HG02642 (cell line): Measurements from ENCODE around the gene CLPSL2.

Source experiments
- ATAC-seq: cut with Tn5 transposase; IDR thresholded peaks from one replicate; pipeline ENCODE4 v1.9.1; 2021; ENCODE audit warnings: mild to moderate bottlenecking; ENCODE audit not compliant: unreplicated experiment, poor library complexity

Gene CLPSL2

DNA sequence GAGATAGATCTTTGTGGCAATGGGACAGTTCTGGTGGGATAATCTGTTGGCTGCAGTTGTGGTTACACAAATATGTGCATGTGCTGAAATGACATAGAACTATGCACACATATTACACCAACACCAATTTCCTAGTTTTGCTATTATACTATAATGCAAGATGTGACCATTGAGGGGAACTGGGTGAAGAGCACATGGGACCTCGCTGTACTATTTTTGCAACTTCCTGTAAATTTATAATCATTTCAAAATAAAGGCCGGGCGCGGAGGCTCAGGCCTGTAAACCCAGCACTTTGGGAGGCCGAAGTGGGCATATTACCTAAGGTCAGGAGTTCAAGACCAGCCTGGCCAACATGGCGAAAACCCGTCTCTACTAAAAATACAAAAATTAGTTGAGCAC lies 30.9 kb upstream of the CLPSL2 start:
- no peak for ATAC-seq

DNA sequence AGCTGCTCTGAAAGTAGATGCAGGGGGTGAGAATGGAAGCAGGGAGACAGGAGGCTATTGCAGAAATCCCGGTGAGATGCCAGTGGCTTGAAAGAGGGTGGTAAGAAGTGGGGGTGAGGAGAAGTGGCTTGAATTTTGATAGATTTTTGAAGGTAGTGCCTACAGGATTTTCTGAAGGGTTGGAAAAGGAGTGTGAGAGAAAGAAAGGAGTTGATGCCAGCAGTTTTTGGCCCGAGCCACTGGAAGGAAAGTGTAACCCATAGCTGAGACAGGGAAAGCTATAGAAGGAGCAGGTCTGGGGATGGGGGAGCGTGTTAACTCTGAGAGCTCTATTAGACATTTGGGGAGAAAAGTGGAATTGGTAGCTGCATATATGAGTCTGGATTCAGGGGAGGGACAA lies 29.9 kb upstream of the CLPSL2 start:
- ATAC-seq: no peak

DNA sequence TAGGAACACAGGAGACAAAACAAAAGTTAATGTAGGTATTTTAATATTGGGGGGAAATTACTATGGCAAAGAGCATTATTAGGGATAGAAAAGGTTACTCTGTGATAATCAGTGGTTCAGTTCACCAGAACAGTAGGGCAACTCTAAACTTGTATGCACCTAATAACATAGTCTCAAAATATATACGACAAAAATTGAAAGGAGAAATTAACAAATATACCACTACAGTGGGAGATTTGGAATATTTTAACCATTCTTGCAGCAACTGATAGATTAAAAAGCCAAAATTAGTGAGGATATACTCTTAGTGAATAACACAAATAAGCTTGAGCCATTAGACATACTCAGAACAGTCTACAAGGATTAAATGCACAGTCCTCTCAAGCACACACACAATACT lies 28.5 kb upstream of the CLPSL2 start:
- no peak for ATAC-seq

DNA sequence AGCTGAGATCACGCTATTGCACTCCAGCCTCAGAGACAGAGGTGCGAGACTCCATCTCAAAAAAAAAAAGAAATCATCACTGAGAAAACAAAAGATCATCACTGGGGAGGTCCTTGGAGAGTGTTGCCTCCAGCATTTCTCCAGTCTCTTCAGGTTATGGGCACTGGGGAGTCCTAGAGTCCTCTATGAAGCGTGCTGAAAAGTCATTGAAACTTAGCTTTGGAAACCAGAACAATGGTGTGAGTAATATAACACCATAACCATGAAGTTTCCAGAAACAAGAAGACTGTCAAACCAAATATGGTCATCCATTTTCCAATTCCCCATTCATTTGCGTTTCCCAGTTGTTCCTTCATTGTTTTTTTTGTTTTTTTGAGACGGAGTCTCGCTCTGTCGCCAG lies 25.8 kb upstream of the CLPSL2 start:
- ATAC-seq: no peak

DNA sequence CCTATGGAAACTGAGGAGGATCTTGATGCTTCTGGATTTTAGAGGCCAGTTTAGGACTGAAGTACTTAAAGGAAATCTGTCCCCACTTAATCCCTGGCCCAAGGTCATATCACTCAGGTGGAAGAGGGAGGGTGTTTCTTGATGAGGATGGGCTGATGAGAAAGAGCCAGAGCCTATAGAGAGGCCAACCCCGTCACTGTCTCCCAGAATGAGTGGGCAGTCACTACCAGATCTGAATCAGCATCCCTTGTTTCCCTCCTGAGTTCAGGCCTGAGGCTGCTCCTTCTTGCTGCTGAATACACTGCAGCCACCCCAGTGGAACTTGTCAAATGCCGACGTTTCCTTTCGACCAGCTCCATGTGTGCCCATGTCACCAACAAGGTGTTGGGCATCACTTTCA lies 24.8 kb upstream of the CLPSL2 start:
- ATAC-seq: no peak

DNA sequence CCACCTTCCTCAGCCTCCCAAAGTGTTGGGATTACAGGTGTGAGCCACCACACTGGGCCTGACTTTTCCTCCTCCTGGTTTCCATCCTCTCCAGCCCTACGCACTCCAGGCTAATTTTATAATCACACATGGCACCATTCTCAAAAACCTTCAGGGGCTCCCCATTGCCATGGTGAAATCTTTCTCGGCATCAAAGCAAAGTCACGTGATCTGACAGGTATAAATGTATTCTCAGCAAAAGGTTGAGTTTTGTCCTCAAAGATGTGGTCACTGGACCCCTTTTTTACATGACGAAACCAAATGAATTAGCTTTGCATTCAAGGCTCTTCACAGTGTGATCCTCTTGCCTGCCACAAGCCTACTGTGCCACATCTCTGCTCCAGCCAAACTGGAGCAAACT lies 24.1 kb upstream of the CLPSL2 start:
- ATAC-seq: no peak

DNA sequence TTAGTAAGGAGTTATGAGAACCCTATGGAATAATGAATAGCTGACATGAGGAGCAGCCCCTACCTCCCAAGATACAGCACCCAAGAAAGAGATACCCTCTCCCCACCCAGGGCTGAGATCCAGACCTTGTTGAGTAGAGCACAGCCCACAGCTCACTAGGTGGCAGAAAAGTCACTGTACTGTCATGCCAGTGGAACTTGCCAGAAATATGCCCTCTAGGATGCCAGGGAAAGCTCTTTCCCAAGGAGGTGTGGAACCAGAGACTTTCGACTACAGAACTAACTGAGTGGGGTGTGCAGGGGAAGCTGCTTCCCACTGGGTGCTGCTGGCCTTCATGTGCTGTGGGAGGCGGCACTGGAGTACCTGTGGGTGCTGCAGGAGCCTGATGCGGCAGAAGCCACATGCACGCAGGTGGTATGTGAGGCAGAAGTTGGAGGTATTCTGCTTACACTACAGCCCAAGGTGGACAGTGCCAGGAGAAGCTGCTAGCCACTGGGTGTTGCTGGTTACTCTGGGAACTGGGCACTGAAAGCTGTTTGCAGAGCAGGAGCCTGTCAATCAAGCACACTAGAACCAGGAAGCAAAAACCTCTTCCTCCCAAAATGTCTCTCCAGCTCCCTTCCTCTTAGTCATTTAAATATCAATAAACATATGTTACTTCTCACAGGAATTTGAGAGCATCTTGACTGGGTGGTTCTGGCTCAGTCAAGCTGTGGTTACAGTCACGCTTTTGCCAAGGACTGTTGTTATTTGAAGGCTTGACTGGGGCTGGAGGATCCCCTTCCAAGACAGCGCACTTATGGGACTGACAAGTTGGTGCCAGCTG lies 21.7 kb upstream of the CLPSL2 start:
- ATAC-seq: no peak

DNA sequence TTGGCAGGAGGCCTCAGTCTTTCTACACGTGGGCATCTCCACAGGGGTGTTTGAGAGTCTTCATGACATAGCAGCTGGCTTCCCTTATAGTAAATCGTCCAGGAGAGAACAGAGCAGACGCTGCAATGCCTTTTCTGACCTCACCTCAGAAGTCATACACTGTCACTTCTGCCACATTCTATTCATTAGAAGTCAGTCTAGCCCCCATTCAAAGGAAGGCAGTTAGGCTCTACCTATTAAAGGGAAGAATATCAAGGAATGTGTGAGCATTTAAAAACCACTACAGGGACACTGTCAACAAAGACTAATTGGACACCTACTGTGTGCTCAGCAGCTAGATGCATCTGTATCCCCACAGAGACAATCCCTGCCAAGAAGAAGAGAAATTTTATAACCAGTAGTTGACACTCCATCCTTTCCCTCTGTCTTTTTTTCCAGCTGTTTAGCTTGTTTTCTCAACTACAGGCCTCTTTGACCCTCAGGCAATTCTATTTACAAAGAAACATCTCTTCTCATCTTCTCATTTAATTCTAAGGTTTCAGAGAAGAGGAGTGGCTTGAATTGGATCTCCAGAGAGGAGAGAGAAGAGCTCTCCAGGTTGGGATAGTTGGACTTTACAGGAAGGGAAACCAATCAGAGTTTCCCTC lies 21.0 kb upstream of the CLPSL2 start:
- no peak for ATAC-seq

DNA sequence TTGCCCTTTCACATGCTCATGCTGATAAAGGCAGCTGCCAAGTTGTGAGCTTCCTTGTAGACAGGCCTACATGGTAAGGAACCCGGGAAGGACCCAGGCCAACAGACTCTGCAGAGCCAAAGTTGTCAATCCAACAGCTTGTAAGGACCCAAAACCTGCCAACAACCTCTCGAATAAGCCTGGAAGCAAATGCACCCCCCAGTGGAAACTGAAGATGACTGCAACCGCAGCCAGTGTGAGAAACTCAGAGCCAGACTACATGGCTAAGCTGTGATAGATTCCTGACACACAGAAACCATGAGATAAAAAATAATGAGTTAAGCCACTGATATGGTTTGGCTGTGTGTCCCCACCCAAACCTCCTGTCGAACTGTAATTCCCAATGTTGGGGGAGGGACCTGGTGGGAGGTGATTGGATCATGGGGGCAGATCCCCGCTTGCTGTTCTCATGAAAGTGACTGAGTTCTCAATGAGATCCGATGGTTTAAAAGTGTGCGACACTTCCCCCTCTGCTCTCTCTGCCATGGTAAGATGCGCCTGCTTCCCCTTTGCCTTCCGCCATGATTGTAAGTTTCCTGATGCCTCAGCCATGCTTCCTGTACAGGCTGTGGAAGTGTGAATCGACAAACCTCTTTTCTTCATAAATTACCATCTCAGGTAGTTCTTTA lies 18.8 kb upstream of the CLPSL2 start:
- ATAC-seq: no peak

DNA sequence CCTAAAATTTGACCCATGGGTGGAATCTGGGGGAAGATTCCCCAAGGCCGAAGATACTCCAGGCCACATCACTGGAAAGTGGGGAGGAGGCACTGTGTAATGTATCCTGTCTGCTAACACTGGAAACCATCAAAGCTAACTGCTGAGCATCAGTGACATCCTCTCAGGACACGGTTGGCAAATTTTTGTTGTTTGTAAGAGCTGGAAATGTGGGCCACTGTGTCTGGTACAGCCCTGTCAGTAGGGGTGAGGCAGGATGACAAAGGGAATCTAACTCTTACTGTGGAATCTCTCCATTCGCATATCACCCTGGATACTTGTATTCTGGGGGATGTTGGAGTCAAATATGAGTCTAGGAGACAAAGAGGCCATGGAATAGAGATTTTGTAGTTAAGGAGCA lies 17.0 kb upstream of the CLPSL2 start:
- no peak for ATAC-seq

DNA sequence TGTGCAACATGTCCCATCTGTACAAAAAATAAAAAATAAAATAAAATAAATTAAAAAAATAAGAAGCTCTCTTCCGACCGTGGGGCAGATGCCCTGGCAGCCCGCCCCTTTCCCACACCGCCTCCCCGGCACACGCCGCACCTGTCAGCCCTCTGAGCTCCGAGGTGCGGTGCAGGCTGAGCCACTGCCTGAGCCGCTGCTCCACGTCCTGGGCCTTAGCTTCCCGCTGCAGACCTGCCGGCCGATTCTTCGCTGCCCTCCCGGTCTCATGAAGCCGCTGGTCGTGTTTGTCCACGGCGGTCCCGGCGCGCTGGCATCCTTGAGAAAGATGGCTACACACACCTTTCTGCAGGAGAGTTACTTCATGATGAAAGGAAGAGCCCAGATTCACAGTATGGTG lies 10.7 kb upstream of the CLPSL2 start:
- ATAC-seq: no peak

DNA sequence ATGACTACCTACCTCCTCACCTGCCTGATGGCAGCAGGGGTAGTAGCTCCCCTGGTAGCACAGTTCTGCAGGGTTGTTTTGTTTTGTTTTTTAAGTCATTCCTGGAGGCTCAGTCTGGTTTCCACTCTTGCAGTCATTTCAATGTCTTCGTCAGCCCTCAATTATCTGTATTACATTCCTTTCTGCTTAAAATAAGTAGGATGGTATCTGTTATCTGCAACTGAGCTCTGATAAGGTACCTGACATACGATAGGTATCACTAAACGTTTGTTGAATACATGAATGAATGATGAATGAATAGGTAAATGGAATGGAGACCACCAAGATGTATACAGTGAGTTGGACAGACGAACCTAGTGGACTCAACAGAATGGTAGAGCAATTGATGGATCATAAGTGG lies 7.2 kb upstream of the CLPSL2 start:
- ATAC-seq: no peak

DNA sequence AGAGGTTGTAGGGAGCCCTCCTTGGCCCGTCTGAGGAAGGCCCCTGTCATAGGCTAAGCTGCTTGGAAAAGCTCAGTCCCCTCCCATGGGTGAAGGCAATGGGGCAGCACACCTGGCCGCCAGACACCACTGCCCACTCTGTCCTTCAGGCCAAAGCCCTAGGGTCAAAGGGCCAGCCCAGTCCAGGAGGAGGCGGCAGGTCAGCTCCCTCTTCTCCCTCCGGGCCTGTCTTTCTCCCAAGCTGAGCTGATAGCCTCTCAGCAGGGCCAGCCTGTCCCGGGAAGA lies 5.1 kb upstream of the CLPSL2 start:
- ATAC-seq: no peak

DNA sequence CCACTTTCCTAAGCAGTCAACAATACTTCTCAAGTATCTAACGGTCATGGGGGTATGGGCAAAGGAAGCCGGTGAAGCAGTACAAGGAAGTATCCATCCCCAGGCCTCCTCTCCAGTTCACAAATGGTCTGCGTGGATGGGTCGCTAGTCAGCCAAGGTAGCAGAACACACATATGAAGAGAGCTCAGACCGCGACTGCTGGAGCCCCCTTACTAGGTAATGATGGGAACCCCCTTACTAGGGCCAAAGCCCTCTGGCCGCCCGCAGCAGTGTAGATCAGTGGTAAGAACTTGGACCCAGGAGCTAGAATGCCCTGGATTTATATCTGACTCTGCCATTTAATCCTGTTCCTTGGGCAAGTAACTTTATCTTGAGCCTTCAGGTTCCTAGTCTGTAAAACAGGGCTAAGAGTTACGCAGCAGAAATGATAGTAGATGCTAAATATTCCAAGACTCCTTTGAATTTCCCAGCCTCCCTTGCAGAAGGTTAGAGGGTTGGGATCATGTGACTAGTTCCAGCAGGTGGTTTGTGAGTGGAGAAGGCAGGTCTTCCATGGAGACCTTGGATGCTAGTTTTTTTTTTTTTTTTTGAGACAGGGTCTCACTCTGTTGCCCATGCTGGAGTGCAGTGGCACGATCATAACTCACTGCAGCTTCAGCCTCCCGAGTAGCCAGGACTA lies 2.1 kb upstream of the CLPSL2 start:
- ATAC-seq: no peak

DNA sequence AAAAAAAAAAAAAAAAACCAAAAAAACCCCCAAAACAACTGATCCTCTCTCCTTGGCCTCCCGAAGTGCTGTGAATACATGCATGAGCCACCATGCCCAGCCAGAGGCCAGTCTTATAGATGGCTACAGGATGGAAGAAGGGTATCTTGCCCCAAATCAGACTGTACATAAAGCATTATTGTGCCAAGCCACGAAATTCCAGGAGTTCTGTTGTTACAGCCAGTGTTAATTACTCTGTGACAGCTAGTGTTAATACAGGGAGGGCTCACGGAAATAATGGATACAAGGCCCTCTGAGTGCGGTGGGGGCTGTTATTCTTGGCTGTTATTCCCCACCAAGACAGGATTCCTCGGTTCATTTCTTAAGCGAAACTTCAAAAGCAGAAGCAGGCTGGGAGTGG lies 1.4 kb upstream of the CLPSL2 start:
- no peak for ATAC-seq

DNA sequence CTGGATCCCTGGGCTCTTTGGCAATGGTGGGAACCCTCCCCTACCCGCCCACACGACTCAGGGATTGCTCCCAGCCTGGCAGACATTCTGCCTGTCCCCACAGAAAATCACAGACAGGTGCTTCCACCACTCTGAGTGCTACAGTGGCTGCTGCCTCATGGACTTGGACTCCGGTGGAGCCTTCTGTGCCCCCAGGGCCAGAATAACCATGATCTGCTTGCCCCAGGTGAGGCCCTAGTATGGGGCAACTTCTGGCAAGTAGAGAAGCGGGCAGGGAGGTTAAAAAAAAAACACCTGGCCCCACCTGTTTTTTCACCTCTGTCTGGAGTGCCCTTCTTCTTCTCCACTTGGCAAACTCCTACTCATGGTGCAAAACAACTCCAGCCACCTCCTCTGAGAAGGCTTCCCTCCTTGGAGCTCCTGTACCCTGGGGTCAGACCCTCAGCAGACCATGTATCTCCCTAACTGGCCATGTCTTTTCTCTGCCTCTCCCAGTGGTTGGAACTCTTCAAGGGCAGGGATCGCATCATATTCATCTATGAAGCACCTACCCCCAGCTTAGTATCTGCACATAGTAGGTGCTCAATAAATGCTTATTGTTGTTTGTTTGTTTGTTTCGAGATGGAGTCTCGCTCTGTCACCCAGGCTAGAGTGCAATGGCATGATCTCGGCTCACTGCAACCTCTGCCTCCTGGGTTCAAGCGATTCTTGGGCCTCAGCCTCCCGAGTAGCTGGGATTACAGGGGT lies 1.1 kb downstream of the CLPSL2 start:
- ATAC-seq: no peak

DNA sequence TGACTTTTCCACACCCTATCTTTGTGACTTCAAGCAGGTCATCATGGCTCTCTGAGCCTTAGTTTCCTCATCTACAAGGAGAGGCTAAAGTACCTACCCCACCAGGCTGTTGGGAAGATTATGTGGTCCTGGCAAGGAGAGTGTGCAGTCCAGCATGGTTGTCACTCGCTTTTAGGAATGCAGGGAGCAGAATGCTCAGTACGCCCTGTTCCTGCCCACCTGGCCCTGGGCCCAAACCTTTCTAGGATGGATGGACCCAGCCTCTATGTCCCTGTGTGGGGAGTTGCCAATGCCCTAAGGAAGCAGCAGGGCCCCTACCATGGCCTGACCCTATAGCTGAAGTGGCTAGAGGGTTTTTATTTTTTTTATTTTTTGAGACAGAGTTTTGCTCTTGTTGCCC lies 2.0 kb downstream of the CLPSL2 start:
- no peak for ATAC-seq

DNA sequence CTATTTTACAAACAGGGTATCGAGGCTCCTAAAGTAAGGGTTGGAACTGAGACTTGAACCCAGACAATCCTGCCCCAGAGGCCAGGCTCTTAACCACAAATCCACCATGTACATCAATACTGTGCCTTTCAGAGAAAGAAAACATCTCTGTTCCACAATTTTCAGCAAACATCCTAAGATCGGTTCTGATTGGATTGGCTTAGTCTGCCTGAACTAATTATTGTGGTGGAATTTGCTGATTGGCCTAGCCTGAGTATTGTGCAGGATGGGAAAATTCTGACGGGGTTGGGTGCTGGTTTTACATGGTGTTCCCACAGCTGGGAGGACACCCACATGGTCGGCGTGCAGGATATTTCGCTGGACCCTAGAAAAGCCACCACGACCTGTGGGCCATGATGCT lies 4.3 kb downstream of the CLPSL2 start, which contains the start of gene CLPSL1:
Gene CLPSL1, plus strand, starts transcription at position 301 of the 400 bp plus-strand sequence. Its CDS starts 92 bp downstream, at position 393.
- ATAC-seq: no peak

DNA sequence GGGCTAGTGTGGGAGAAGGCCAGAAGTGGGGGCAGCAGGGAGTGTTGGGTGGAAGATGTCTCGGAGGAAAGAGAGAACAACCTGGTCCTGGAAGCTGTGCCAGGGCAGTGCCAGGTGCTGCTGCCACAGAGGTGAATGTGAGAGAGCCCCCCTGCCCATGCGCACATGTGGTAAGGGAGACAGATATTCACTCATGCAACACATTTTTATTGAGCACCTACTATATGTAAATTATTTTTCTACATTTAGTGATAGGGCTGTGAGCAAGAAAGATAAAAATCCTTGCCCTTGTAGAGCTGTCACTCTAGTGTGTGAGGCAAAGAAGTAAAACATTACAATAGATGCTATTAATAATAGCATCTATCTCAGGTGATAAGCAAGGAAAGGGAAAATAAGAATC lies 4.9 kb downstream of the CLPSL2 start:
- ATAC-seq: no peak

DNA sequence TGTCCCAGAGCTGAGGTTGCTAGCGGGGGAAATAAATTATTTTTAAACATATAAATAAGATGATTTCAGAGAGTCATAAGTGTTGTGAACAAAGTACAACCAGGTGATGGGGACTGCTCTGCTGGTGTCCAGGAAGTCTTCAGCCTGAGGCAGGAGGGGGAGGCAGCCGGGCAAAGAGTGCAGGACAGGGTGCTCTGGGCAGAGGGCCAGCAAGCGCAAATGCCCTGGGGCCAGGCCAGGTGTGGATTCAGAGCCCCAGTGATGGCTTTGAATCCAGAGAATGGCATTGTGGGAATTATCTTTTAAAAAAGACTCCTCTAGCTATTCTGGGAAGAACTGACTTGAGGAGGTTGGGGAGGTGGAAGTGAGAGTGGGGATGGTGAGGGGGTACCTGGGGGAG lies 6.0 kb downstream of the CLPSL2 start:
- no peak for ATAC-seq
